Cardiac muscle cell (in vitro differentiated cells and primary cell): ENCODE measurements around the gene MYO9B. TPM values are rescaled to one million over a fixed set of nuclear protein-coding genes. Genes with fewer than 3 reads are reported as not detected.

Experiments
- DNase-seq, 2 donors: peaks; one replicate each; pipeline versions ENCODE4 v3.0.0 to v3.0.0-alpha.2; 2010 to 2017; ENCODE audit warnings: low read depth in 1 of 2, low spot score in 1 of 2
- H3K27ac ChIP-seq: fragments of 200-600 bp; sonication (generic); 2 replicates; pipeline ENCODE4 v1.5.1; 2016
- H3K27me3 ChIP-seq: fragments of 200-600 bp; sonication (generic); 2 replicates; pipeline ENCODE4 v1.6.0; 2016; ENCODE audit warnings: control low read depth
- H3K36me3 ChIP-seq: fragments of 200-600 bp; sonication (generic); 2 replicates; pipeline ENCODE4 v1.5.1; 2016; ENCODE audit warnings: control low read depth
- H3K4me1 ChIP-seq: fragments of 200-600 bp; sonication (generic); 2 replicates; pipeline ENCODE4 v1.8.1; 2017; ENCODE audit warnings: low read depth, mild to moderate bottlenecking, mixed run types
- H3K4me3 ChIP-seq: fragments of 200-600 bp; sonication (generic); 2 replicates; pipeline ENCODE4 v1.5.1; 2016; ENCODE audit warnings: mild to moderate bottlenecking
- H3K9me3 ChIP-seq: fragments of 200-600 bp; sonication (generic); 2 replicates; pipeline ENCODE4 v1.5.1; 2017; ENCODE audit warnings: low read depth, mild to moderate bottlenecking, control low read depth
- CTCF ChIP-seq: IDR thresholded peaks from 2 replicates; pipeline ENCODE4 v1.5.1; 2012; ENCODE audit warnings: low read depth, mild to moderate bottlenecking, low read length
- polyA plus RNA-seq: library from polyadenylated mRNA; unstranded; fragments of >200 nt; fragmentation: Nextera tagmentation; extraction: Ambion mirVana; gene quantifications from 2 replicates; pipeline ENCODE4 v1.2.1, GENCODE V29; 2016
- total RNA-seq: library from RNA; depleted of rRNA; stranded (reverse); fragments of >200 nt; gene quantifications from 2 replicates; pipeline ENCODE4 v1.2.3, GENCODE V29; 2016

The MYO9B gene
- total and polyA plus RNA-seq, 2 experiments from 2014 or later, result 17.7 to 47.9 TPM

- Histone ChIP-seq H3K9me3 (no peaks in the 10 kb centered on the region), H3K4me3 (no peak overlapping the region), H3K4me1 (no peaks in the 10 kb centered on the region), H3K36me3 (no peaks in the 10 kb centered on the region), H3K27me3 (peaks cover 9% of the 10 kb centered on the region), H3K27ac (no peak overlapping the region)
- TF ChIP-seq CTCF, result no peak
- DNase-seq, result no peak
These were observed 43.8 kb upstream of the MYO9B start for GRCh38 chr19:17031741-17032140.

- no peaks in the 10 kb centered on the region for H3K4me1 ChIP-seq
These were observed 39.6 kb upstream of the MYO9B start for GRCh38 chr19:17035842-17036424.

GRCh38 chr19:17036640-17037039, 38.9 kb upstream of the MYO9B start:
- no peak for TF ChIP-seq CTCF
- Histone ChIP-seq H3K36me3 (no peaks in the 10 kb centered on the region), H3K27ac (no peak overlapping the region), H3K4me3 (no peak overlapping the region), H3K4me1 (no peaks in the 10 kb centered on the region), H3K9me3 (no peaks in the 10 kb centered on the region), H3K27me3 (no peaks in the 10 kb centered on the region)
- DNase-seq, result no peak

More at GRCh38 chr19:17035842-17036424, 39.6 kb upstream of the MYO9B start:
- no peaks in the 10 kb centered on the region for H3K36me3 ChIP-seq
- no peak overlapping the region for H3K4me3 ChIP-seq
- no peak for DNase-seq
- no peak overlapping the region for H3K27ac ChIP-seq
- H3K9me3 ChIP-seq, result no peaks in the 10 kb centered on the region
- H3K27me3 ChIP-seq, result no peaks in the 10 kb centered on the region
- TF ChIP-seq CTCF, result no peak

- DNase-seq, result no peak
- TF ChIP-seq CTCF, result no peak
- no peaks in the 10 kb centered on the region for H3K4me1 ChIP-seq
- H3K4me3 ChIP-seq, result no peak overlapping the region
- no peak overlapping the region for H3K27ac ChIP-seq
- H3K36me3 ChIP-seq, result no peaks in the 10 kb centered on the region
- no peaks in the 10 kb centered on the region for H3K27me3 ChIP-seq
- no peaks in the 10 kb centered on the region for H3K9me3 ChIP-seq
These were observed 38.4 kb upstream of the MYO9B start for GRCh38 chr19:17037184-17037583.

DNA sequence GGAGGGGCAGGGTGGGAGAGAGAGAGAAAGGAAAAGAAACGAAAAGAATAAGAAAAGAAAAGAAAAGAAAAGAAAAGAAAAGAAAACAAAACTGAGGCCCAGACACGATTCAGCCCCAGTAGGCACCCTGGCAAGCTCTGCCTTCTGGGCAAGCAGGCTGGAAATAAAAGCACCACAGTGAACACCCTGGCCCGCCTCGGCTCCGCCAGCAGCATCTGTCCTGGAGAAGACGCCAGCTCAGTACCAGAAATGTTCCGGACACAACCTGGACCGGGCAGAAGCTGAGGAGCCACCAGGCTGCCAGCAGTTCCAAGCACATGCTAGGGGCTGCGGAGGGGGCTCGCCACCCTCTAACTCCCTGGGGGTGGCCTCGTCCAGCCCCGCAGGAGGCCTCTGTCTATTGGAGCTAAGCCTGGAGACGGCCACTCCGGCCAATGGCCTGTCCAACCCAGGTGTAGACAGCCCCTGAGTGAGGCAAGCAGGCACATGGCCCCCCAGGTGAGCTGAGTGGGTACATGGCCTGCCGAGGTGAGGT, 37.5 kb upstream of the MYO9B start:
- Histone ChIP-seq H3K4me3 (no peak overlapping the region), H3K27ac (no peak overlapping the region), H3K27me3 (no peaks in the 10 kb centered on the region), H3K9me3 (no peaks in the 10 kb centered on the region), H3K36me3 (no peaks in the 10 kb centered on the region), H3K4me1 (no peaks in the 10 kb centered on the region)
- DNase-seq, result no peak
- no peak for TF ChIP-seq CTCF
